ENCODE results near the gene CSNK1G2.

DNA sequence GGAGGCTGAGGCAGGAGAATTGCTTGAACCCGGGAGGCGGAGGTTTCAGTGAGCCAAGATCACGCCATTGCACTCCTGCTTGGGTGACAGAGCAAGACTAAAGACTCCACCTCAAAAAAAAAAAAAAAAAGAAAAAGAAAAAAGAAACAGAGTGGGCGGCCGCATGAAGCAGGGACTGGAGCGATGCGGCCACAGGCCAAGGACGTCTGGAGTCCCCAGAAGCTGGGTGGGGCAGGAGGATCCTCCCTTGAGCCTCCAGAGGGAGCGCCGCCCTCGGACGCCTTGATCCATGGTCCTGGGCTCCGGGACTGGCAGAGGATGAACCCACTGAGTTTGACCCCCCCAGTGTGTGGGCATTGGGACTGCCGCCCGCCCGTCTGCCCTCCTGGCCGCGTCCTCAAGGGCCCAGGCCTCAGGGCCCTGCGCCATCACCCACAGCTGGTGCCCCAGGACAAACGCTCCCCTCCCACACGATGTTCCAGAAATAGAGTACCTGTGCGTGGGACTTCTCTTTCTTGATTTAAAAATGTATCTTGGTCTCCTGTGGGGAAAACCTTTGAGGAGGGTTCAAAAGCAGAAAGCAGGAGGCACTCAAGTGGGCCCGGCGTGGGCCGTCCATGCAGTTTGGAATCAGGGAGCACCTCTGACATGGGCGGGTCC lies 59.0 kb downstream of the CSNK1G2 start:
- TF ChIP-seq, protein P1, sequence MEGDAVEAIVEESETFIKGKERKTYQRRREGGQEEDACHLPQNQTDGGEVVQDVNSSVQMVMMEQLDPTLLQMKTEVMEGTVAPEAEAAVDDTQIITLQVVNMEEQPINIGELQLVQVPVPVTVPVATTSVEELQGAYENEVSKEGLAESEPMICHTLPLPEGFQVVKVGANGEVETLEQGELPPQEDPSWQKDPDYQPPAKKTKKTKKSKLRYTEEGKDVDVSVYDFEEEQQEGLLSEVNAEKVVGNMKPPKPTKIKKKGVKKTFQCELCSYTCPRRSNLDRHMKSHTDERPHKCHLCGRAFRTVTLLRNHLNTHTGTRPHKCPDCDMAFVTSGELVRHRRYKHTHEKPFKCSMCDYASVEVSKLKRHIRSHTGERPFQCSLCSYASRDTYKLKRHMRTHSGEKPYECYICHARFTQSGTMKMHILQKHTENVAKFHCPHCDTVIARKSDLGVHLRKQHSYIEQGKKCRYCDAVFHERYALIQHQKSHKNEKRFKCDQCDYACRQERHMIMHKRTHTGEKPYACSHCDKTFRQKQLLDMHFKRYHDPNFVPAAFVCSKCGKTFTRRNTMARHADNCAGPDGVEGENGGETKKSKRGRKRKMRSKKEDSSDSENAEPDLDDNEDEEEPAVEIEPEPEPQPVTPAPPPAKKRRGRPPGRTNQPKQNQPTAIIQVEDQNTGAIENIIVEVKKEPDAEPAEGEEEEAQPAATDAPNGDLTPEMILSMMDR (IDR thresholded peaks at IDR 0.05) = no peak
- no peak for TF ChIP-seq POLR2A (IDR thresholded peaks at IDR 0.05)
- TF ChIP-seq POLR2AphosphoS5 (IDR thresholded peaks at IDR 0.05) = no peak
